GM19240 (cell line): ENCODE results near the gene SGTA.
"Not testable (repeated sequence)": the region's sequence is repeated elsewhere in the genome, so short reads cannot be mapped to it uniquely, and the experiment has no call there.

ENCODE experiments used
- DNase-seq: peaks from one replicate; pipeline ENCODE4 v3.0.0; 2011; ENCODE audit warnings: low spot score; ENCODE audit not compliant: insufficient read length

Gene SGTA

DNA sequence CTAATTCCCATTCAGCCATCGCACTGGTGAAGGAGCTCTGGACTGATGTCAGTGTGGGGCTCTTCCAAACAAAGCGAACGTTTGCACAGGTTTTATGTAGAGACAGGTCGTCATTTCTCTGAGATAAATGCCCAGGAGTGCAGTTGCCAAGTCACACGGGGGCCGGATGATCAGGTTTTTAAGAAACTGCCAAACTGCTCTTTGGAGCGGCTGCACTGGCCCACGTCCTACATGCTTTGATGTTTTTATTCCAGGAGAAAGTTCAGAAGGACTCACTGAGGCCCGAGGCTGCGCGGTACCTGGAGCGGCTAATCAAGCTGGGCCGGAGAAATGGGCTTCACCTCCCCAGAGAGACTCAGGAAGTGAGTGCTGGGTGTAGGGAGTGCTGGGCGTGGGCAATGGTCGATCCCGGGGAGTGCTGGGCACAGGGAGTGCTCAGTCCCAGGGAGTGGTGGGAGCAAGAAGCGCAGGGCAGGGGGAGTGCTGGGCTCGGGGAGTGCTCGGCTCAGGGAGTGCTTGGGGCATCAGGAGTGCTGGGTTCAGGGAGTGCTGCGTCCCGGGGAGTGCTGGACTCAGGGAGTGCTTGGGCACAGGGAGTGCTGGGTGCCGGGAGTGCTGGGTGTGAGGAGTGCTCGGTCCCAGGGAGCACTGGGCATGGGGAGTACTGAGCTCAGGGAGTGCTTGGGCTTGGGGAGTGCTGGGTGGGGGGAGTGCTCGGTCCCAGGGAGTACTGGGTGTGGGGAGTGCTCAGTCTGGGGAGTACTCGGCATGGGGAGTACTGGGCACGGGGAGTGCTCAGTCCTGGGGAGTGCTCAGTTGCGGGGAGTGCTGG, 13.0 kb upstream of the SGTA start:
- no peak for DNase-seq

DNA sequence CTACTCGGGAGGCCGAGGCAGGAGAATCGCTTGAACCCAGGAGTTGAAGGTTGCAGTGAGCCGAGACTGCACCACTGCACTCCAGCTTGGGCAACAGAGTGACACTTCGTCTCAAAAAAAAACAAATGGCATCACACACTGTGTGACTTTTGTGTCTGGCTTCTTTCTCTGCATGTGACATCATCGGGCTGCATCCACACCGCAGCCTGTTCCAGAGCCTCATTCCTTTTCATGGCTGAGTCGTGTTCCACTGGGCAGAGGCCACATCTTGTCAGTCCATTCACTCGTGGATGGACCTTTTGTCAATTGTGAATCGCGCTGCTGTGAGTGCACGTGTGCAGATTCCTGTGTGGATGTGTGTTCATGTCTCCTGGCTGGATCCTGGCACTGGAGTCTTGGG, 10.5 kb upstream of the SGTA start:
- no peak for DNase-seq

DNA sequence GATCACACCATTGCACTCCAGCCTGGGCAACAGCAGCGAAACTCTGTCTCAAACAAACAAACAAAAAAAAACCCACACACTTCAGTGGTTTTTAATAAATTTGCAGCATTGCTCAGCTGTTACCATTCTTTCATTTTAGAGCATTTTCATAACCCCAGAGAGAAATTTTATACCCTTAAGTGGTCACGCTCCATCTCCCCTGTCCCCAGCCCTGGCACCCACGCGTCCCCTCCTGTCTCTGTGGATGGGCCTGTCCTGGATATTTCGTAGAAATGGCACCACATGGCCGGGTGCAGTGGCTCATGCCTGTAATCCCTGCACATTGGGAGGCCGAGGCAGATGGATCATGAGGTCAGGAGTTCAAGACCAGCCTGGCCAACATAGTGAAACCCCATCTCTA, 10.1 kb upstream of the SGTA start:
- DNase-seq, result no peak

DNA sequence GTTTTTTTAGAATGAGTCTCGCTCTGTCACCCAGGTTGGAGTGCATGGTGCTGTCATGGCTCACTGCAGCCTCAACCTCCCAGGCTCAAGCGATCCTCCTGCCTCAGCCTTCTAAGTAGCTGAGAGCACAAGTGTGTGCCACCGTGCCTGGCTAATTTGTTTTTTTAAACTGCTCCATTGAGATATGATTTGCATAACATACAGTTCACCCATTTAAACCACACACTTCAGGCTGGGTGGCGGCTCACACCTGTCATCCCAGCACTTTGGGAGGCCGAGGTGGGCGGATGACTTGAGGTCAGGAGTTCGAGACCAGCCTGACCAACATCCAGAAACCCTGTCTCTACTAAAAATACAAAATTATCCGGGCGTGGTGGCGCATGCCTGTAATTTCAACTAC, 9.6 kb upstream of the SGTA start:
- not testable (repeated sequence) for DNase-seq

DNA sequence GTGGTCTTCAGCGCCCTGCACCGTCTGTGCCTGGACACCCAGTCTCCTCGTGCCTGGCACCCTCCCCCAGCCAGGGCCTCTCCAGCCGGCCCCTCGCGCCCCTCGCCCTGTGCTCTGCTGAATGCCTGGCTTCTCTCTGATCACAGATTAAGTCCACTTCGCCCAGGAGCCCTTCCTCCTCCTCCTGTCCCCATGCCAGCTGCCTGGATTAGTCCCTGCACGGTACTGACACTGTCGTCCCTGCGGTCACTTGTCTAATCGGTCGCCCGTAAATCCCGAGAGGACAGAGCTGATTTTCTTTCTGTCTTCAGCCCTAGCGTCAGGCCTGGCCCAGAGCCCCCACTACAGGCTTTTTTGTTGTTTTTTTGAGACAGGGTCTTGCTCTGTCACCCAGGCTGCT, 8.8 kb upstream of the SGTA start:
- DNase-seq, result no peak

DNA sequence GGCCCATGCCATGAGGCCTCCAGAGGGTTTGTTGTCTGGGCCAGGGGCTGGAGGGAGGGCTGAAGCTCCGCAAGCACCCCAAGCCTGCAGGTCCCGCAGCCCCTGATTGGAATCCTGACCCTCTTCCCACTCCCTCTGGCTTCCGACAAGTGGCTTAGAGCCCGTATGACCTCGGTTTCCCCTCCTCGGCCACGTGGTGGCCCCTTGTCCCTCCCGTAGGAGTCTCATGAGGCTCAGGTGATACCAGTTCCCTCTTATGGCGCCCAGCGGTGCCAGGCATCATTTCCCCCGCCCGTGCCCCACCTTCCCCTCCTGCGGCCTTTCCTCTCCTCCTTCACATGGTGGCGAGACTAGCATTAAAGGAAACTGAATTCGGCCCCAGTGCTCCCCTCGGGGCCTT, 8.4 kb upstream of the SGTA start:
- no peak for DNase-seq

DNA sequence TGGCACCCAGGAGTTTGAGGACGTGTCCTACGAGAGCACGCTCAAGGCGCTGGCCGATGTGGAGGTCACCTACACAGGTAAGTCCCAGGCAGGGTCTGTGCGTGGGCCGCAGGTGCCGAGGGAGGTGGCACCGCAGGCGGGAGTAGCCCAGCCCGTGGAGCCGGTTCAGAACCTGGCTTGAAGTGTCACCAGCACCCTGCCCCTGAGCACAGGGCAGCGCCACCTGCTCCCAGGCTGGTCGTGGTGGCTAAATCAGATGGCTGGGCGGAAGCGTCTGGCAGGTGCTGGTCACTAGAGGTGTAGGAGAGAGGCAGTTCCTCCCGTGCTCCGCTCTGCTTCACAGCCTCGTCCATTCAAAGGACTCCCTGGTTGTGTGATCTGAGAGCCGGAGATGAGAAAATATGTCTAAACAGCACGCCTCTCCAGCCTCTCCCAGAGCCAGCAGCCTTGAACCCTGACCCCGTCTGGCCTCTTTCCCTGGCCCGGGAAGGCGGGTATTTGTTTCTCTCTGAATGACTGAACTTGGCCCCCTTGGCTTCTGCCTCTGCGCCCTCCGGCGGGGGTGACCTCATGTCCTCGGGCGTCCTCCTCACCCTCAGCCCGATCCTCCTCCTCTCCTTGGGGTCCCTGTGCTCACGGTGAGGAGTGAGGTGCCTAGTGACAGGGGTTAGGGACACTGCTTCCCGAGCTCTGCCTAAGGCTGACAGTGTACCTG, 7.6 kb upstream of the SGTA start:
- no peak for DNase-seq

DNA sequence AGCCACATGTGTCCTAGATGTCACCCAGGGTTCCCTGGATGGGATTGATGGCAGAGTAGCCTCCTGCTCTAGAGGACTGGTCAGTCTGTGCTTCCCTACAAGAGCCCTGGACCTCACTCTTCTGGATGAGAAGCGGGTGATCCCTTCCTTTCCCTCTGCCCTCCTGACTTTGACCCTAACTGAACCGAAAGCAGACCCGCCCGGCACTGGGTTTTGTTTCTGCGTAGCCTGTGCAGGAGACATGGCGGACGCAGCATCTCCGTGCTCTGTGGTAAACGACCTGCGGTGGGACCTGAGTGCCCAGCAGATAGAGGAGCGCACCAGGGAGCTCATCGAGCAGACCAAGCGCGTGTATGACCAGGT, 7.1 kb upstream of the SGTA start:
- DNase-seq, result no peak

DNA sequence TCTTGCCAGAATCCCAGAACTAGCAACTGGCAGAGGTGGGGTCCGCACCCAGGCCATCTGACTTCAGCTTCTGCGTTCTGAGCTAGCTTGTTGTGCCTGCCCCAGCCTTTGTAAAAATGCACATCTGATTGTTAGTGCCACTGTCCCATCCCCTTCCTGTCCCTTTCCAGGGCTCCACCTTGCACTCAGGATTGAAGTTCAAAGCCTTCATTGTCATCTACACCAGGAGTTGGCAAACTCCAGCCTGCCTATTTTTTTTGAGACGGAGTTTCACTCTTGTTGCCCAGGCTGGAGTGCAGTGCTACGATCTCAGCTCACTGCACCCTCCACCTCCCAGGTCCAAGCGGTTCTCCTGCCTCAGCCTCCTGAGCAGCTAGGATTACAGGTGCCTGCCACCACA, 5.2 kb upstream of the SGTA start:
- no peak for DNase-seq

DNA sequence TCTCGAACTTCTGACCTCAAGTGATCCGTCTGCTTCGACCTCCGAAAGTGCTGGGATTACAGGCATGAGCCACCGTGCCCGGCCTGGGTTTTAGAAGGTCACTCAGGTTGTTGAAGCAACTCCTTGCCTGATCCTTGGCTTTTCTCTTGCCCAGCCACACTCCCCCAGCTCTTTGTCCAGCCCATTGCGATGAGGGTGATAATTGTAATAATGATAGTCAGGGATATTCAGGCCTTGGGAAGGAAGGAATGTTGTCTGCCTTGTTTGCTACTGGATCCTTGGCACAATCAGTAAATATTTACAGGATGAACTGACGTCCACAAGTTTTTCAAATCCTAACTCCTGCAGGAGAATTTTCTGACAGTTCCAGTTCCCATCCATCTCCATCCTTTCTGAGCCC, 4.0 kb upstream of the SGTA start:
- DNase-seq, result no peak

DNA sequence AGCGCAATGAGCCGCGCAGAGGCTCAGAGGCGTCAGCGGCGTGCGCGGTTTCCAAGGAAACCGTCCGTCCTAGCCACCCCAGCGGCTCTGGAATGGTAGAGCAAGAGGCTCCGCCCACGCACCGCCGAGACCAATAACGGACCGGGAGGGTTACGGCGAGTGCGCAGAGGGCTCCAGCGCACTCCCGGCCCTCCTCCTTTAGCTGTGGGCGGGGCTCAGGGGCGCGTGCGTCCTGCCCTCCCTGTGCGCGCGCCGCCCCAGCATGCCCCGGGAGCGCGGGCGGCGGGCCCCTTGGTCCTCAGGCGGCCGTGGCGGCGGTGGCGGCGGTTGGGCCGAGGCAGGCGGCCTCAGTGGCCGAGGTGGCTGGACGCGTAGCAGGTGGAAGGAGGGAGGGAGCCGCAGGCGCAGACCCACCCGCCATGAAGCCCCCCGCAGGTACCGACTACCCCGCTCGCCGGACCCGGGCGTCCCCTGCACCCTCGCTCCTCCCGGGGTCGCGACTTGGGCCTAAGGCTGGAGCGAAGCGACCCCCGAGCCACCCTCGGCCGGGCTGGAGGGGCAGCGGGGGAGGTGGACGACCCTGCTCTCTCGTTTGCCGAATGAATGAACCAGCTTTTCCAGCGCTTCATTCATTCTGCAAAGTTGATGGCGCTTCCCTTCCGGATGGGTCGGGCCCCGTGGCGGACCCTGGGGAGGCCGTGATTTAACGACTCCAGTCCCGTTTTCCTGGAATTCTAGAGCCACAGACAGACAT, 2.3 kb upstream of the SGTA start, which contains the start of gene THOP1:
TSS of gene THOP1 (plus strand) at position 260 of the 754 bp plus-strand sequence. CDS start at position 420, 160 bp downstream.
- peak; percentile 92 for DNase-seq

DNA sequence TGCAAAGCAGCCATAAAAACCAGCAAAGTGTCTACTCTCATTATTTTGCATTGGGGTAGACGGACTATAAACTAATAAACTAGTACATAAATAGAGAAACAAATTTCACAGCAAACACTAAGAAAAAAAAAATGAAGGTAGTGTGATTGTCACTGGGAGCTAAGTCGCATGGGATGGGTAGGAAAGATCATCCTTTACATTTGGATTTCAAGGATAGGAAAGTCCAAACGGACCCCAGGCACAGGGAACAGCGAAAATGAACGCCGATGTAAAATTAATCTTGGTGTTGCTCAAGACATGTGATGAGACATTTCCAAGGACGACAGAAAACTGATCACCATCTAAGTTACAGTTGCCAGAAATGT, 690 bp upstream of the SGTA start:
- no peak for DNase-seq

DNA sequence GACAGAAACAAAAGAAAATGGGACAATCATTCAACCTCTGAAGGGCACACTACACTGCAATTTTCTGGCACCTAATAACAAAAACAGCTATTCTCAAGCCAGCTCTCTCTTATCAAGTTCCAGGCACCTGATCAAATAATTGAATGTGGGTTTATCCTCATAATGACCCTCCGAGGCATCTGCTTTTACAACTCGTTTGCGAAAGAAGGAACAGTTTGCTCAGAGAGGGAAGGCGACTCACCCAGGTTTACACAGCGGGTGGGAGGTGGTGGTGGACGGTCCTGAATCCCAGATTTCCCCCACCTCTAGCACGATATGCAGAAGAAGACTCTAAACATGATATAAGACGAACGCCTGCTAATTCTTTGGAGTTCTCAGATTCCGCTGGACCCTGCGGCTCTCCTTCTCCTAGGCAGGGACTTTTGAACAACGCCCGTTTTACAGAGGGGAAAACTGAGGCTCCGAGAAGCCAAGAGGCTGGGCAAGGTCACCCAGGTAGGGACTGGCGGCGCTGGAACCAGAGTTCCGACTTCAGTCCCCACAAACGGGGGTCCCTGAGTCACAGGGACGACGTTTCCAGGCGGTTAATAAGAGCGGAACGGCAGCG, 641 bp downstream of the SGTA start:
- no peak for DNase-seq

DNA sequence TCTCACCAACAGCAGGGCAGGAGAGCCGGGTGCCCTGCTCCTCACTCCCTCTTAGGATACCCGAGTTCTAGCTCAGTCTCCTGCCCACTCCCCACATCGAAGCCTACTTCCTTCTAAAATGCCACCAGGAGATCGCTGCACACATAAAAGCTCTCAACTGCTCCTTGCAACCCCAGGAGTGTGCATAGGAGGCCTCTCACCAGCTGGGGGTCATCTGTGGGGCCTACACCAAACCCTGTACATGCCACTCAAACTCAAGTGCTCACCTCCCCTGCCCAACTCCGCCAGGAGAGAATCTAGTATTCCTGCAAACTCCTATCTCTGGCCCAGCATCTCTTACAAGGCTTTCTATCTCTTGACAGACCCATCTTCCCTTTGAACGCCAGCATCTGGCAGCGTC, 2.8 kb downstream of the SGTA start:
- DNase-seq, result no peak

DNA sequence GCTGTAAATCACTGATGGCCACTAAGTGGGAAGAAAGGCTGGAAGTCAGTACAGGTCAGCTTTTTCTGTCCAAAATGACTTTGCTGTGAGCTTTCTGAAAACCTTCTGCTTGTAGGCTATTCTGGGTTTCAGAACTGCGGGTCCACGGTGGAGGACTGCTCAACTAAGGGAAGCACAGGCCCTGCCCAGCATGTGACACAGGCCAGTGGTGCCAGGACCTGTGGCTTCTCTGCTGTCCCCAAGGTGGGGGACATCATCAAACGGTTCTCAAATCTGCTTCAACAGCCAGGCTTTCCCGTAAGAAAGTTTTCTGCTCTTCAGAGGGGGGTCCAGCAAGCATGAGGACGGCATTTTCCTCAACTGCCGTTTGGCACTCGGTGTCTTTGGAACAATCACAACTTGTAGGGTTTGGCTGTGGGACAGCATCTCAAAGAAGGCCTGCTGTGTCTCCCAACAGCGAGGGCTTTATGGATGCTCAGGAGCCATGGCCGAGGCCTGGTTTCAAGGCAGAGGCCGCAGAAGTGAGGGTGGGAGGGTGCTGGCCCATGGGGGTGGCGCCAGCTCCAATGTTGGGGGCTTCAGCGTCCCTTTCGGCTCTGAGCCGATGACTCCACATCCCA, 3.8 kb downstream of the SGTA start:
- no peak for DNase-seq

DNA sequence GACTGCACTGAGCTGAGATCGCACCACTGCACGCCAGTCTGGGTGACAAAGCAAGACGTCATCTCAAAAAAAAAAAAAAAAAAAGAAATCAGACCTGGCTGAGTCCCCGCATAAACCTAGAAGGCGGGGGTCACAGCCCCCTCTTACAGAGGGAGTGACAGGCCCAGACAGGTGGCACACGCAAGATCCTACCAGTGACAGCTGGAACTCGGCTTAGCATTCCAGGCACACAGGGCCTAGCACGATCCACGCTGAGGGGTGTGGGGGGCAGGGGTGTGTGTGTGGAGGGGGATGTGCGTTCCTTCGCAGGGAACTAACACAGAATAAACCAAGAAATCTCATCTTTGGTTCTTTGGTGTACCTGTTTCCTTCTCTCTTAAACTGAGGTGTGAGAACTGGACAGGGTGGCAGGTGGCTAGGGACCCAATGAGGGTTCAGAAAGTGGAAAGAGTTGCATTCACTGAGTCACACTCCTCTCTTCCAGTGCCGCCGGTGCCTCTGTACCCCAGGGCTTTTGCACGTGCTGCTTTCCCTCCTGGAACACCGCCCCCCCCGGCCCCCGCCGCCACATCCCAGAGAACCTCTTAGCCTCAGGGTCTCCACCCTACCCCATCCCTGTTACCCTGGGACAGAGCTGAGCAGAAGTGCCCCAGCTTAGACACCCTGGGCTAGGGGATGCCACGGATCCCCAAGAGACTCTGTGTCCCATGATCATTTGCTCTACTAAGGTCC, 5.0 kb downstream of the SGTA start:
- no peak for DNase-seq

DNA sequence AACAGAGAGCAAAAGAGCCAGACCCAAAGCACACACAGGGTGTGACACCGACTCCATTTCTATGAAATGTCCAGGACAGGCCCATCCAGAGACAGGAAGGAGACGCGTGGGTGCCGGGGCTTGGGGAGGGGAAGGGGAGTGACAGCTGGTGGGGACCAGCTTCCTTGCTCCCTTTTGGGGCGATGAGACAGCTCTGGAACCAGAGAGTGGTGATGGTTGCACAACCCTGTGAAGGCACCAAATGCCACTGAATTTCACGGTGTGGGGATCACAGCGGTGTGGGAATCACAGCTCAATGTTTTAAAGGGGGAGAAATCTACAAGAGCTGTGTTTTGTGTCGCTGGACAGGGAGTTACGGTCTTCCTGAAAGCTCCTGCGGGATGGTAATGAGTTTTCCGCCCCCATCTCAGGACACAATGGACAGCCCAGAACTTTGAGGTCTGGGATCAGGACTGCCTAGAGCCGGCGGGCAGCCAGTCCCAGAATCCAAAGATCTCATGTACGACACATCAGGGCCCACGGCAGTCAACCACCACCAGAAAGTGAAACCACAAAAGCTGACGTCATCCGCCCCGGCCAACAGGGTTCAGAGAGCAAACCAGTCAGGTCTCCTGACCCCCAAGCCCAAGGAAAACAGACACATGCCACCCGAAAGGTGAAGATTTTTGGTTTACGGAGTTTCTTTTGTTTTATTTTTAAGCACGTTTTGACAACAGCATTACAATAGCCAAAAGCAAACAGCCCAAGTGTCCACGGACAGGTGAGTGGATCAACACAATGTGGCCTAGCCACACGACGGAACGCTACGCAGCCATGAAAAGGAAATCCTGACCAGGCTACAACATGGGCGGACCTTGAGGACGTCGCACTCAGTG, 7.3 kb downstream of the SGTA start:
- DNase-seq, result peak; percentile 66

DNA sequence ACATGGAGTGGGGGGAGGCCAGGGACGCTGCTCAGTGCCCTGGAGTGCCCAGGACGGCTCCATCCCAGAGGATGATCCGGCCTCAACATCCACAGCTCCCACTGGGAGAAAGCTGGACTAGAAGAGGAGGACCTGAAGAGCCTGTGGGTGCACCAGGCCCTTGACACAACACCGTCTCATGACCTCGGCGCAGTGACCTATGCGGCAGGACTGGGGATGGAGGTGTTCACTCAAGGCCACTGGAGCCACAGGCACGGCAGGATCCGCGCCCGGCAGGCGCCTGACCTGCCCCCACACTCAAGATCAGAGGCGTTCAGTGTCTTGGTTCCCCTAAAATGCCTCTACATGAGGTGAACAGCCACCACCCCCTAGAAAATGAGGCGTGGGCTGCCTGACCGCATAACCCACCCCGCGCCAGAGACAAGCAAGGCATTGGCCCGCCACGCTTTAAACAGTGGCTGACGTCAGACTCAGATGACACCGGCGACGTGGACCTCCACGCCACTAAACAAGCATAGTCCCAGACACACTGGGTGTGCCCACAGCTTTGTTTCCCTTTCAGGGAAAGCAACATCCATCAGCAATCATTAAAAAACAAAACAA, 8.0 kb downstream of the SGTA start:
- DNase-seq, result no peak

DNA sequence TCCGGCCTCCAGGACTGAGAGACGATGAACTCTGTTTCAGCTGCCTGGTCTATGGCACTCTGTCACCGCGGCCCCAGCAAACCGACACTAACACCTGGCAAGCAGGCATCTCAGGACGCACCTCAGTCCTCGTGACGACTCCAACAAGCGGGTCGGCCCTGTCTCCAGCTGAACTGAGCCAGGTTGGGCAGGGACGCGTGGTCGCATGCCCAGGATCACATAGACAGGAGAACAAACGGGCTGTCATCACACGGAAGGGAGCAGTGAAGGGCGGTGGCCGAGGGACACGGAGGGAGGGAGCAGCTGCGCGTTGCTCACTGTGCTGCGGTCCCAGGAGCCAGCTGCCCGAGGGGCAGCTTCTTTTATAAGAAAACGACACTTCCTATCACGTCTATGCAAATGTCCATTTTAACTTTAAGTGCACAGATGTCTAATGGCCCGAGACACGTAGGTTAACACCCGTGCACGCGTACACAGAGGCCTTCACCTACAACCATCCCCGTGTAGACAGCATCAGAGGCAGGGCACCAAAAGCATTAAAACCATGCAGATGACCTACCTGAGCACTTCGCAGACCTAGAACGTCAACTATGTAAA, 8.9 kb downstream of the SGTA start:
- DNase-seq, result no peak
